ENCODE measurements around the gene PCGF1. TPM values are rescaled to one million over a fixed set of nuclear protein-coding genes. Genes with fewer than 3 reads are reported as not detected.

The PCGF1 gene
- total RNA-seq, 2 experiments from 2014 or later: 21.7 to 28.7 TPM

DNA sequence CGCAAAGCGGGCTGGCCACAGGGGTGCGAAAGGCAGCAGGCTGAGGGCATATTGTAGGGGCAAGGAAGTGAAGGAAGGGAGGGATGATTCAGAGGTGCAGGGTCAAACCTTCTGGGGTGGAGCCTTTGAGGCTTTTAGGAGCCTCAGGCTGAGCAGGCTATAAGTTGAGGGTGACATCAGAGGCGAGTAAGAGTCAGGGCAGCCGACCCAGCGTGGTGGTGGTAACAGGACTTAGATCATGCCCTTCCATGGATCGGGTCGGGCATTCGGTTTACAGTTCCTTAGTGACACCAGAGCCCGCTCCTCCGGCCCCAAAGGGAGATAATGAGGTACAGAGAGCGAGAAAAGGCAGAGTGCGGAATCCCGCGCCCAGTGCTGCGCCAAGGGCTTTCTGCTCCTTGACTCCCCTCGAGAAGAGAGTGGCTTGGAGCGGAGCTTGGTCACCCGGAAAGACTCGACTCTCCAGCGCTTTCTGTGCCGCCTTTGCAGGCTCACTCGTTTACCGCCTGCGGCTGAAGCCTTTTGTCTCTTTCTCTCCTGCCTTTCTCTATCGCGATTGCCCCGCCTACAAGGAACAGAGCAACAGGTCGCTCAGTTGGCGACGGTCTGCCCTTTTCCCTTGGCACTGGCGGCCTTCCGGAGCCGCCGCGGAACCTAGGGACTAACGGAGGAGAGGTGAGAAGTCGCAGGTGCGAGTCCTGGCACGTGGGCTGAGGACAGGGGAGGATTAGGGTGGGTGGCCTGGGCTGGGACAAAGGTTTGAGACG lies 8.8 kb downstream of the PCGF1 start:
- H3K27ac Mint-ChIP-seq: peak overlapping the region; percentile 15
- peaks cover 7% of the 10 kb centered on the region for H3K36me3 Mint-ChIP-seq (ENCODE audit: low read depth)
- CTCF ChIA-PET: interaction anchor here (1.3 to 3.6 kb wide), 2 partner anchors 16 kb away, joined by 5 to 17 read pairs; partner anchors contain the start of genes CCDC142 and TTC31
- H3K4me1 Mint-ChIP-seq: peaks cover 31% of the 10 kb centered on the region
- peak overlapping the region; percentile 77 for H3K4me3 Mint-ChIP-seq
- ATAC-seq (peak; percentile 63), DNase-seq (peak; percentile 49)
- POLR2A ChIA-PET: no interaction called here
- intact Hi-C loops (cut with DNase I, micrococcal nuclease): loop anchor here (1.0 to 5.0 kb wide), 3 partner anchors 16 to 56 kb away; partner anchors contain the start of genes DOK1 (in 1 of the 2) and TLX2 (in 1 of the 2)
- no peaks in the 10 kb centered on the region for H3K9me3 Mint-ChIP-seq (ENCODE audit: low read depth)
- H3K27me3 Mint-ChIP-seq: peaks cover 50% of the 10 kb centered on the region

DNA sequence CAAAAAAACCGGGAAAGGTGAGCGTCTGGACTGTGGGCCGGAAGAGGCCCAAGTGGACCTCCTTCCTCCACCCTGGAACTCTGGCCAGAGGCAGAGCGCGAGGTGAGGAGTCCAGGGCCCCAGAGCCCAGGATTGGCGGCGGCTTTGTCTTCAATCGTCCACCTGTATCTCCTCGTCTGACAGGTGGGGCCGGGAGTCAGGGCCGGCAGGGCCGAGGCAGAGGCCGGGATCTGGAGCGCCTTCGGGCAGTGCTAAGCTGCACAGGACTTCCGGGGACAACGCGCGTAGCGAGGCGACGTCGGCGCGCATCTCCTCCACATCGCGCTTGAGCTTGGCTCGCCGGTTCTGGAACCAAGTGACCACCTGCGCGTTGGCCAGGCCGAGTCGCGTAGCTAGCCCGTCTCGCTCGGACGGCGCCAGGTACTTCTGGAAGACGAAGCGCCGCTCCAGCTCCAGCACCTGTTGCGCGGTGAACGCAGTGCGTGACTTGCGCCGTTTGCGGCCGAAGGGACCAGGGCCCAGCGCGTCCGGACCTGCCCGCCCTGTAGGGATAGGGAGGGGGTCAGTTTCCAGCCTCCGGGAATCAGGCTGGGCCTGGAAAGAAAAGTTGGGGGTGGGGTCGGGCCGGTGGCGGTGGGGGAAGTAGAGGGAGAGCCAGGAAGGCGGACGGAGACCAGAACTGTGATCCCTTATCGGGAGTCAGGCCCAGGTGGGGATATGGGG lies 9.6 kb downstream of the PCGF1 start:
- H3K36me3 Mint-ChIP-seq (ENCODE audit: low read depth): peaks cover 7% of the 10 kb centered on the region
- ChIA-PET POLR2A (interaction anchor here (0.6 kb wide), 1 partner anchor 69 kb away, joined by 3 read pairs; no protein-coding TSS in a partner anchor), CTCF (interaction anchor here (1.3 kb wide), 1 partner anchor 15 kb away, joined by 5 read pairs; the partner anchor contains the start of genes CCDC142 and TTC31)
- peak overlapping the region; percentile 77 for H3K4me3 Mint-ChIP-seq
- no peaks in the 10 kb centered on the region for H3K9me3 Mint-ChIP-seq (ENCODE audit: low read depth)
- peaks cover 24% of the 10 kb centered on the region for H3K4me1 Mint-ChIP-seq
- DNase-seq (peak; percentile 52), ATAC-seq (peak; percentile 31)
- H3K27ac Mint-ChIP-seq: peak overlapping the region; percentile 15
- intact Hi-C loops (cut with DNase I, micrococcal nuclease): loop anchor here (2.0 to 5.0 kb wide), 2 partner anchors 34 to 57 kb away; partner anchors contain the start of gene DOK1 (in 1 of the 2)
- peaks cover 45% of the 10 kb centered on the region for H3K27me3 Mint-ChIP-seq

DNA sequence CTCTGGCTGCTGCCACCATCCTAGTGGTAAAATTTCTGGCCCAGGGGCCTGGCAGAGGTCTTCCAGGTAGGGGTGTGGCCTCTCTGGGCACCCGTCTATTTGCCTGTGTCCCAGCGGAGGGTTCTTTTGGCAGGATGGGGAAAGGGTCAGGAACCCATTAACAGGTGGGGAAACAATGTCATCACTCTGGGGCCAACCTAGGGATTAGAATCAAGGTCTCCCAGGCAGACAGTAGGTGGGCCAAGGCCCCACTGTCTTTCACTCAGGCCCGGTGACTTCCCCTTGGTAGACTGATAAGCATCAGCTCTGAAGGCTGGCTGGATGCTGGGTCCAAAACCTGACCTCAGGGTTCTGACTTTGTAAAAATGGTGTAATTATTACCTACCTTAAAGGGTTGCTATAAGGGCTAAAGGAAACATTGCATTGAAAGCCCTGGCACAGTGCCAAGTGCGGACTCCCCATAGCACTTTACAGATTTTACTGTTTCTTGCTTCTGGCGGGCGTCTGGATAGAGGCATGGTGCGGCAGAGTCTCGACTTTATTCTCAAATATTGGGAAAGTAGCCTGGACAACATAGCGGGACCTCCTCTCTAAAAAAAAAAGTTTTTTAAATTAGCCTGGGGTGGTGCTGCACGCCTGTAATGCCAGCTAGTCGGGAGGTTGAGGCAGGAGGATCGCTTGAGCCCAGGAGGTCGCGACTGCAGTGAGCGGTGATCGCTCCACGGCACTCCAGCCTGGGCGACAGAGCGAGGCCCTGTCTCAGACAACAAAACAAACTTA lies 10.3 kb downstream of the PCGF1 start:
- peaks cover 39% of the 10 kb centered on the region for H3K27me3 Mint-ChIP-seq
- H3K27ac Mint-ChIP-seq: no peak overlapping the region
- H3K4me3 Mint-ChIP-seq: peak overlapping the region; percentile 77
- CTCF ChIA-PET: interaction anchor here (1.1 to 1.3 kb wide), 2 partner anchors 9 to 15 kb away, joined by 4 to 5 read pairs; partner anchors contain the start of genes CCDC142 and TTC31
- ATAC-seq (no peak), DNase-seq (no peak)
- no peaks in the 10 kb centered on the region for H3K9me3 Mint-ChIP-seq (ENCODE audit: low read depth)
- H3K36me3 Mint-ChIP-seq (ENCODE audit: low read depth): peaks cover 14% of the 10 kb centered on the region
- H3K4me1 Mint-ChIP-seq: peaks cover 20% of the 10 kb centered on the region
- intact Hi-C loops (cut with DNase I, micrococcal nuclease): loop anchor here in 1 of 2 experiments (5.0 kb wide), 1 partner anchor 35 kb away; no protein-coding TSS in a partner anchor
- POLR2A ChIA-PET: interaction anchor here (0.6 kb wide), 2 partner anchors 70 to 79 kb away, joined by 3 read pairs; no protein-coding TSS in a partner anchor

DNA sequence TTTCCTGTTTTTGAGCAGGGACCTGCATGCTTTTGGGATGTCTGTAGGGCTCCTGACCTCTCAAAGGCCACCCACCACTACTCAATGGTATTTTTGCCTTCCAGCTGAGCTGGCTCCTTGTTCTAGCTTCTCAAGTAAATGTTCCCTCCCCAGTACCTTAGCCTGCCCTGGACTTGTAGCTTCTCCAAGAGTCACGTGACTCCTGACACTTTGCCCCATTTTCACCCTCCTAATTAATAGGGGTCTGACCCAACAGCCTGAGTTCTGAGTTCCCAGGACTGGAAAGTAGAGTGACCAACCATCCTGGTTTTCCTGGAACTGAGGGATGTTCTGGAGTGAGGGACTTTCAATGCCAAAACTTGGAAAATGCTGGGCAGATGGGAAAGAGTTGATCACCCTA lies 12.1 kb downstream of the PCGF1 start:
- H3K27me3 Mint-ChIP-seq: peaks cover 24% of the 10 kb centered on the region
- intact Hi-C loops (cut with DNase I, micrococcal nuclease): loop anchor here in 1 of 2 experiments (5.0 kb wide), 1 partner anchor 37 kb away; no protein-coding TSS in a partner anchor
- no peak overlapping the region for H3K4me3 Mint-ChIP-seq
- CTCF ChIA-PET: no interaction called here
- POLR2A ChIA-PET: no interaction called here
- H3K27ac Mint-ChIP-seq: no peak overlapping the region
- H3K36me3 Mint-ChIP-seq (ENCODE audit: low read depth): peaks cover 23% of the 10 kb centered on the region
- H3K4me1 Mint-ChIP-seq: peaks cover 16% of the 10 kb centered on the region
- ATAC-seq (no peak), DNase-seq (no peak)
- no peaks in the 10 kb centered on the region for H3K9me3 Mint-ChIP-seq (ENCODE audit: low read depth)

DNA sequence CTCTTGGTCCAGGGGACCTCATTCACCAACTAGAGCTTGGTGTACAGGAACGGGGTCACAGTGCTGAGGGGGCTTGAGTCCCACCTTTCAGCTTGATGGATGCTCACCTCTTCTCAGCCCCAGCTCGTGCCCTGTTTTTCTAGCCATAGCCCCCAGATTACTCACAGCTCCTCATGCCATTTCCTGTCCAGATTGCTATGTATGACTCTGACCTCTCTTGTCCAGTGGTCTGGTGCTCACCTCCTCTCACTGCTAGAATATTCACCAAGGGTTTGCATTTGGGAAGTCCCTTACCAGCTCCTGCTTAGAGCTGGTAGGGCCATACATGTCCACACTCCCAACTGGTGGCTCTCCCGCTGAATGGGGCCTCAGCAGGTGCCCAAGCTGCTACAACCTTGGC lies 13.9 kb downstream of the PCGF1 start:
- no peak for DNase-seq
- no peak overlapping the region for H3K4me3 Mint-ChIP-seq
- ATAC-seq: no peak
- intact Hi-C loops (cut with DNase I, micrococcal nuclease): no loop called here
- peaks cover 10% of the 10 kb centered on the region for H3K27me3 Mint-ChIP-seq
- H3K27ac Mint-ChIP-seq: no peak overlapping the region
- ChIA-PET CTCF (interaction anchor here (0.9 kb wide), 1 partner anchor 11 kb away, joined by 4 read pairs; the partner anchor contains the start of genes CCDC142 and TTC31), POLR2A (interaction anchor here (0.7 kb wide), 1 partner anchor 63 kb away, joined by 3 read pairs; no protein-coding TSS in a partner anchor)
- no peaks in the 10 kb centered on the region for H3K9me3 Mint-ChIP-seq (ENCODE audit: low read depth)
- H3K4me1 Mint-ChIP-seq: peaks cover 8% of the 10 kb centered on the region
- peaks cover 26% of the 10 kb centered on the region for H3K36me3 Mint-ChIP-seq (ENCODE audit: low read depth)

DNA sequence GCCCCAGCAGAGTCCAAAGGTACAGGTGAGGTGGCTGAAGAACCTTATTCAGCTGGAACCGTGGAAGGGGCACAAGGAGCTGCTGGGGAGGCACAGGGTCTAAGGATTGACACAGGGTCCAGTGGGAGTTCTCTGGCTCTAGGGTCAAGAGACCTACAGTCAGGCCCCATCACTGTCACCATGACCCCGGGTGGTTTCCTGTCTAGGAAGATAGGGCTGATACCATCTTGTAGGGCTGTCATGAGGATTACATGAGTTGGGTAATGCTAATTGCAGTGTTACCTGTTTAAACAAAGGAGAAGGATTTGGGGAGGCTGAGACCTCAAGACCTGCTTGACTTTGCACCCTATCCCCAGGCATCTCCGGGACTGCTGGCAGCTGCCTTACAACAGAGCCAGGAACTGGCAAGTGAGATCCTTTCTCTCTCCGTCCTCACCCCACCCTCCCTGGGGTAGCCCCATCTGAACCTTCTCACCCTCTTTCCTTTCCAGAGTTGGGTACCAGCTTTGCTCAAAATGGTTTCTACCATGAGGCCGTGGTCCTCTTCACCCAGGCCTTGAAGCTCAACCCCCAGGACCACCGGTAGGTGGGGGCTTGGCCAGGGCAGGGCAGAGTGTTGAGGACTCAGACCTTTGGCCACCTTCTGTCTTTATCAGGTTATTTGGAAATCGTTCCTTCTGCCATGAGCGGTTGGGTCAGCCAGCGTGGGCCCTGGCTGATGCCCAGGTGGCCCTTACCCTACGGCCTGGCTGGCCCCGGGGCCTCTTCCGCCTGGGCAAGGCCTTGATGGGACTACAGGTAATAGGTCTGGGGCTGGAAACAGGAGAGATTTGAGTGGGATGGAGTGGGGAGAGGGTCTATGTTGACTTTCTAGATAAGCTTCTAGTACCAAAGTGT lies 15.6 kb downstream of the PCGF1 start:
- no peak for DNase-seq
- intact Hi-C loops (cut with DNase I, micrococcal nuclease): no loop called here
- Mint-ChIP-seq H3K36me3 (ENCODE audit: low read depth) (peaks cover 27% of the 10 kb centered on the region), H3K27me3 (no peaks in the 10 kb centered on the region), H3K4me1 (no peaks in the 10 kb centered on the region), H3K9me3 (ENCODE audit: low read depth) (no peaks in the 10 kb centered on the region), H3K27ac (no peak overlapping the region), H3K4me3 (no peak overlapping the region)
- no peak for ATAC-seq
- ChIA-PET CTCF (interaction anchor here (0.6 kb wide), 1 partner anchor 76 kb away, joined by 4 read pairs; no protein-coding TSS in a partner anchor), POLR2A (no interaction called here)

DNA sequence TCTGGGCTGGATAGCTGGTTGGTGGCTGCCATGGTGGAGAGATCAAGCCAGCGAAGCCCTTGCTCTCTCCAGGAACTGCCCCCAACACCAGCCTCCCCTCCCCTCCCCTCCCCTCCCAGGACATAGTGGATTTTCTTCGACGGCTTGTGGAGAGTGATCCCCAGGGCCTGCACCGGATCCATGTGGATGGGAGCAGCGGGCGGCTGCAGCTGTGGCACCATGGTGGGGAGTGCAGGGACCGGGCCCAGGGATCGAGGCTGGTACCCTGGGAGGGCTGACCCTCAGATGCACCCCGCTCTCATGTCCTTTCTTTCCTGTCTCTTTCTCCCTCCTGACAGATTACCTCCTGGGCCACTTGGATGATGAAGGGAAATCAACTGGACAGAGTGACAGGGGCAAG lies 17.6 kb downstream of the PCGF1 start:
- intact Hi-C loops (cut with DNase I, micrococcal nuclease): no loop called here
- DNase-seq: no peak

DNA sequence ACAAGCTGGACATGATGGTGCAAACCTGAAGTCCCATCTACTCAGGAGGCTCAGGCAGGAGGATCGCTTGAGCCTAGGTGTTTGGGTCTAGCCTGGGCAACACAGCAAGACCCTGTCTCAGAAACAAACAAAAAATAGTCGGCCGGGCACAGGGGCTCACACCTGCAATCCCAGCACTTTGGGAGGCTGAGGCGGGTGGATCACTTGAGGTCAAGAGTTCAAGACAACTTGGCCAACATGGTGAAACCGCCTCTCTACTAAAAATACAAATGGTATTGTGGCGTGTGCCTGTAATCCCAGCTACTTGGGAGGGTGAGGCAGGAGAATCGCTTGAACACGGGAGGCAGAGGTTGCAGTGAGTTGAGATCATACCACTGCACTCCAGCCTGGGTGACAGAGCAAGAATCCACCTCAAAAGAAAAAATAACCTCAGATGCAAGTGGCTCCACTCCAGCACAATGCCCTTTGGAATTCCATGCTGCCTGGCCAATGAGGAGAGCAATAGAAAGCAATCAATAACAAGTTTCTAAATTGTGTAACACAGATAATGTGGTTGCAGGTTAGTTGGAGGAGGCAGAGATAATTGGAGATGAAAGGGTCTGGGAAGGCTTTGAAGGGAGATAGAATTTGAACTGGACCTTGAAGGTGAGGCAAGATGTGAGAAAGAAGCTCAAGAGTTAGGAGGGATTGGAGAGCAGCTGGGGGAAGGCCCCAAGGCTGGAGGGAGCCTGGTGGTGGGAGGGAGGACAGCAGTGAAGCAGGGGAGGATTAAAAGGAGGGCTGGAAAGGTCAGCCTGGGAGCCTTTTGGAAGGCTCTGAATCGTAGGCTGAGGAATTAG lies 18.6 kb downstream of the PCGF1 start:
- DNase-seq: no peak
- H3K4me3 Mint-ChIP-seq: no peak overlapping the region
- no peaks in the 10 kb centered on the region for H3K9me3 Mint-ChIP-seq (ENCODE audit: low read depth)
- POLR2A ChIA-PET: interaction anchor here (0.6 kb wide), 1 partner anchor 70 kb away, joined by 13 read pairs; no protein-coding TSS in a partner anchor
- CTCF ChIA-PET: interaction anchor here (0.5 to 1.7 kb wide), 3 partner anchors 8 to 15 kb away, joined by 3 to 5 read pairs (median 5); no protein-coding TSS in a partner anchor
- intact Hi-C loops (cut with DNase I, micrococcal nuclease): no loop called here
- no peak overlapping the region for H3K27ac Mint-ChIP-seq
- no peak for ATAC-seq
- H3K27me3 Mint-ChIP-seq: no peaks in the 10 kb centered on the region
- H3K36me3 Mint-ChIP-seq (ENCODE audit: low read depth): peaks cover 34% of the 10 kb centered on the region
- H3K4me1 Mint-ChIP-seq: peaks cover 4% of the 10 kb centered on the region

More for the DNA sequence above, 17.6 kb downstream of the PCGF1 start:
- ATAC-seq: no peak
- CTCF ChIA-PET: interaction anchor here (1.0 to 1.1 kb wide), 2 partner anchors 11 to 96 kb away, joined by 5 read pairs; no protein-coding TSS in a partner anchor
- Mint-ChIP-seq H3K36me3 (ENCODE audit: low read depth) (peaks cover 36% of the 10 kb centered on the region), H3K27ac (no peak overlapping the region), H3K4me1 (no peaks in the 10 kb centered on the region), H3K27me3 (no peaks in the 10 kb centered on the region), H3K4me3 (no peak overlapping the region), H3K9me3 (ENCODE audit: low read depth) (no peaks in the 10 kb centered on the region)
- POLR2A ChIA-PET: no interaction called here

DNA sequence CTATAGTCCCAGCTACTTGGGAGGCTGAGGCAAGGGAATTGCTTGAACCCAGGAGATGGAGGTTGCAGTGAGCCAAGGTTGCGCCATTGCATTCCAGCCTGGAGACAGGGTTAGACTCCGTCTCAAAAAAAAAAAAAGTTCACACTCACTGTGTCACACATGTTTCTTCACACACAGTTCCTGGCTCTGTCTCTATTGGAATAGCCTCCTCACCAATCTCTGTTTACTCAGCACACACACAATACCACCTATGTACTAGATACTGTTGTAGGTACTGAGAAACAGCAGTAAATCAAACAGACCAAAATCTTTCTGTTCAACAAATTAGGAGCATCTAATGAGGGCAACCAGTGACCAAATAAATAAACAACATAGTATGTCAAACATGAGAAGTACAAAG lies 21.4 kb downstream of the PCGF1 start:
- ChIA-PET CTCF (no interaction called here), POLR2A (no interaction called here)
- H3K36me3 Mint-ChIP-seq (ENCODE audit: low read depth): peaks cover 23% of the 10 kb centered on the region
- no peaks in the 10 kb centered on the region for H3K27me3 Mint-ChIP-seq
- intact Hi-C loops (cut with DNase I, micrococcal nuclease): no loop called here
- H3K4me1 Mint-ChIP-seq: peaks cover 16% of the 10 kb centered on the region
- H3K27ac Mint-ChIP-seq: no peak overlapping the region
- ATAC-seq (no peak), DNase-seq (no peak)
- no peak overlapping the region for H3K4me3 Mint-ChIP-seq
- H3K9me3 Mint-ChIP-seq (ENCODE audit: low read depth): no peaks in the 10 kb centered on the region
